Suprapubic skin (tissue), 4 donors: Measurements from ENCODE around the gene ETS2.

Experiments used
- CTCF ChIP-seq, 2 donors: fragments of 200-600 bp in 1 of 2; fragments of 450-650 bp in 1 of 2; sonication (generic) in 1 of 2; IDR thresholded peaks; one replicate each; pipeline ENCODE4 v1.5.1; 2016 to 2019; ENCODE audit warnings: antibody characterized with exemption in 2 of 2, mild to moderate bottlenecking in 1 of 2, moderate library complexity in 1 of 2
- EP300 ChIP-seq: sonication (generic); formaldehyde crosslinking; IDR thresholded peaks from one replicate; pipeline ENCODE4 v1.6.1; 2017; ENCODE audit warnings: antibody characterized with exemption
- POLR2A ChIP-seq, 2 donors: fragments of 450-650 bp; IDR thresholded peaks; one replicate each; pipeline ENCODE4 v1.6.1; 2017; ENCODE audit warnings: antibody characterized with exemption in 2 of 2, mild to moderate bottlenecking in 2 of 2, moderate library complexity in 2 of 2
- POLR2AphosphoS5 ChIP-seq, 3 donors: sonication (generic); formaldehyde crosslinking; IDR thresholded peaks; one replicate each; pipeline ENCODE4 v1.6.1; 2017; ENCODE audit warnings: antibody characterized with exemption in 3 of 3

- TF ChIP-seq CTCF (IDR thresholded peaks at IDR 0.05) (no peak), EP300 (no peak), POLR2AphosphoS5 (IDR thresholded peaks at IDR 0.05) (no peak), POLR2A (IDR thresholded peaks at IDR 0.05) (no peak)
Observed at GRCh38 chr21:38863291-38863690, 57.6 kb downstream of the ETS2 start.
